A673 (cell line): ENCODE measurements around the gene PDGFD. TPM values are rescaled to one million over a fixed set of nuclear protein-coding genes. Genes with fewer than 3 reads are reported as not detected.

ENCODE experiments used
- BruUV-seq: library from RNA; stranded (reverse); fragments of 400-500 nt; replicated peaks from 2 replicates; lab custom pipeline; 2021; lab: Mats Ljungman, UMichigan
- CTCF ChIA-PET: fragments of 300-600 bp; sonication (Branson Sonifier 250); formaldehyde crosslinking; loops from one replicate; lab custom pipeline; 2022; ENCODE audit warnings: antibody characterized with exemption; lab: Charles Lee
- POLR2A ChIA-PET: fragments of 300-600 bp; sonication (Branson Sonifier 250); formaldehyde crosslinking; loops from one replicate; lab custom pipeline; 2022; ENCODE audit warnings: antibody characterized with exemption; ENCODE audit not compliant: low non-redundant PET; lab: Charles Lee
- DNase-seq: peaks from one replicate; pipeline ENCODE4 v3.0.0-alpha.2; 2015; ENCODE audit warnings: low spot score
- H3K27ac ChIP-seq: fragments of 200-600 bp; sonication (generic); 2 replicates; pipeline ENCODE4 v1.5.1; 2016; ENCODE audit warnings: mixed run types, low read depth, mild to moderate bottlenecking, mixed read lengths, antibody characterized with exemption, low read length; ENCODE audit not compliant: poor library complexity, severe bottlenecking
- H3K27me3 ChIP-seq: fragments of 200-600 bp; sonication (generic); replicated peaks from 2 replicates; pipeline ENCODE4 v1.6.1; 2017; ENCODE audit warnings: mixed run types, low read depth, mild to moderate bottlenecking, mixed read lengths, antibody characterized with exemption, low read length; ENCODE audit not compliant: insufficient read depth, poor library complexity
- H3K36me3 ChIP-seq: fragments of 200-600 bp; sonication (generic); 2 replicates; pipeline ENCODE4 v1.6.1; 2016; ENCODE audit warnings: mixed run types, mild to moderate bottlenecking, mixed read lengths, antibody characterized with exemption, low read length; ENCODE audit not compliant: insufficient read depth, poor library complexity, severe bottlenecking
- H3K4me1 ChIP-seq: fragments of 200-600 bp; sonication (generic); 2 replicates; pipeline ENCODE4 v1.6.1; 2017; ENCODE audit warnings: mixed run types, mild to moderate bottlenecking, mixed read lengths, antibody characterized with exemption, low read length; ENCODE audit not compliant: insufficient read depth, poor library complexity, severe bottlenecking
- H3K4me3 ChIP-seq: fragments of 200-600 bp; sonication (generic); 2 replicates; pipeline ENCODE4 v1.5.1; 2016; ENCODE audit warnings: low read depth, mixed run types, mild to moderate bottlenecking, mixed read lengths, low read length; ENCODE audit not compliant: poor library complexity, severe bottlenecking
- H3K9me3 ChIP-seq: fragments of 200-600 bp; sonication (generic); 2 replicates; pipeline ENCODE4 v1.6.1; 2016; ENCODE audit warnings: mixed run types, low read depth, mild to moderate bottlenecking, mixed read lengths, antibody characterized with exemption, low read length; ENCODE audit not compliant: poor library complexity, severe bottlenecking
- EZH2 ChIP-seq: fragments of 200-600 bp; sonication (generic); IDR thresholded peaks from 2 replicates; pipeline ENCODE4 v1.6.1; 2017; ENCODE audit warnings: borderline replicate concordance, low read depth, mild to moderate bottlenecking, mixed read lengths, antibody characterized with exemption, low read length; ENCODE audit not compliant: poor library complexity, severe bottlenecking
- intact Hi-C: fragments of 100-400 bp; cut with micrococcal nuclease; formaldehyde crosslinking; loops from one replicate; pipeline ENCODE4 v1.10.0; 2022; ENCODE audit not compliant: unreplicated experiment
- total RNA-seq: library from RNA; stranded (reverse); gene quantifications from 2 replicates; pipeline ENCODE4 v1.2.3, GENCODE V29; 2021
- TF ChIP-seq, protein P1 (sequence below): fragments of 300-800, 200-600 bp; sonication (generic); conservative IDR thresholded peaks from 2 replicates; pipeline ENCODE4 v1.5.1; 2017; ENCODE audit warnings: low read depth, mild to moderate bottlenecking, antibody characterized with exemption, low read length, moderate library complexity, mixed read lengths

The PDGFD gene
- total RNA-seq, 1 experiment from 2014 or later = 6.1 TPM

DNA sequence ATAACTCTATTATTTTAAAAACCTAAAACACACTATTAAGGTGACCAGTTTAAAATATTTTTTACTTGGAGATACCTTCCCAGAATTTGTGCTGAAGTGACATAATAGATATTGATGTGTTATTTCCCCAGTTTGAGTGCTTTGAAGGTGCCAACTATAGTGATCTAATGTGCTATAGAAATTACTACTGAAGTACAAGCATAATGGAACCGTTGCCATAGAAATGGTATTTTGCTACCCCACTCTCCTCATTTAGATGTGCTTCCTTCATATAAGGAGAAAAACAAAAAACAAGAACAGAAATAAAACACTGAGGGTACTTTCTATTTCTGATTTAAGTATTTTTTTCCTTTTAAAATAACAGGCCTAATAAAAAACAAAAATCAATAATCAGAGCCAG, 108.4 kb downstream of the PDGFD start:
- TF ChIP-seq EZH2 = no peak
- TF ChIP-seq, protein P1, sequence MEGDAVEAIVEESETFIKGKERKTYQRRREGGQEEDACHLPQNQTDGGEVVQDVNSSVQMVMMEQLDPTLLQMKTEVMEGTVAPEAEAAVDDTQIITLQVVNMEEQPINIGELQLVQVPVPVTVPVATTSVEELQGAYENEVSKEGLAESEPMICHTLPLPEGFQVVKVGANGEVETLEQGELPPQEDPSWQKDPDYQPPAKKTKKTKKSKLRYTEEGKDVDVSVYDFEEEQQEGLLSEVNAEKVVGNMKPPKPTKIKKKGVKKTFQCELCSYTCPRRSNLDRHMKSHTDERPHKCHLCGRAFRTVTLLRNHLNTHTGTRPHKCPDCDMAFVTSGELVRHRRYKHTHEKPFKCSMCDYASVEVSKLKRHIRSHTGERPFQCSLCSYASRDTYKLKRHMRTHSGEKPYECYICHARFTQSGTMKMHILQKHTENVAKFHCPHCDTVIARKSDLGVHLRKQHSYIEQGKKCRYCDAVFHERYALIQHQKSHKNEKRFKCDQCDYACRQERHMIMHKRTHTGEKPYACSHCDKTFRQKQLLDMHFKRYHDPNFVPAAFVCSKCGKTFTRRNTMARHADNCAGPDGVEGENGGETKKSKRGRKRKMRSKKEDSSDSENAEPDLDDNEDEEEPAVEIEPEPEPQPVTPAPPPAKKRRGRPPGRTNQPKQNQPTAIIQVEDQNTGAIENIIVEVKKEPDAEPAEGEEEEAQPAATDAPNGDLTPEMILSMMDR = no peak
- no peak for DNase-seq
- H3K27me3 ChIP-seq = no peaks in the 10 kb centered on the region
- no peaks in the 10 kb centered on the region for H3K36me3 ChIP-seq
- POLR2A ChIA-PET = no interaction called here
- CTCF ChIA-PET = no interaction called here
- no peak overlapping the region for H3K4me3 ChIP-seq
- BruUV-seq = no TSS peak
- H3K27ac ChIP-seq = no peak overlapping the region
- H3K4me1 ChIP-seq = no peaks in the 10 kb centered on the region
- intact Hi-C loops = no loop called here
- H3K9me3 ChIP-seq = no peaks in the 10 kb centered on the region

DNA sequence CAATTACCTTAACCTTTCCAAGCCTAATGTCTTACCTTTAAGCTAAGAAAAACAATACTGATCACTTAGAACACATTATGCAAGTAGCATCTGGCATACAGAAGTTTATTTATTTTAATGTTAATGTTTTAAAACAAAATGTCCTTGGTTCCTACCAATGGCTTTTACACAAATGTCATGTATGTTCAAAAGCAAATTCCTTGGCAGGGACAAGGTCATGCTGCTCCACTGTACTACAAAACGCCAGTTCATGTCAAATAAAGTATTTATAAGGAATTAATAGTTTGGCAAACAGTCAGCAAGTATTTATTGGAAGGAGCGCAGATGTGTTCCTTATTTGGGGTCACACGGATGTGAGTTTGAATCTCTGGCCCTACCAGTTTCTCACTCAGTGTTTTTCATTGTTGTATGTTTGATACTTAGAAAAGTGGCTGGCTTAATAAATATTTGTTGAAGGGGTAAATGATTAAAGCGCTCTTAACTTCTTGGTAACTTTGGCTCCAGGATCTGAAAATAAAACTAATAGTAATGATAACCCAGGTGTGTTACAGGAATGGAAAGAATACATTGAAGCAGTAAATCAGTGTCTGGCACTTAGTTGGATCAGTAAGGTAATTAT, 108.9 kb downstream of the PDGFD start:
- no peak for DNase-seq
- intact Hi-C loops = no loop called here
- no peaks in the 10 kb centered on the region for H3K4me1 ChIP-seq
- no TSS peak for BruUV-seq
- H3K36me3 ChIP-seq = no peaks in the 10 kb centered on the region
- H3K9me3 ChIP-seq = no peaks in the 10 kb centered on the region
- no peaks in the 10 kb centered on the region for H3K27me3 ChIP-seq
- TF ChIP-seq, protein P1 = no peak
- no peak for TF ChIP-seq EZH2
- H3K27ac ChIP-seq = no peak overlapping the region
- ChIA-PET CTCF (no interaction called here), POLR2A (no interaction called here)
- H3K4me3 ChIP-seq = no peak overlapping the region

DNA sequence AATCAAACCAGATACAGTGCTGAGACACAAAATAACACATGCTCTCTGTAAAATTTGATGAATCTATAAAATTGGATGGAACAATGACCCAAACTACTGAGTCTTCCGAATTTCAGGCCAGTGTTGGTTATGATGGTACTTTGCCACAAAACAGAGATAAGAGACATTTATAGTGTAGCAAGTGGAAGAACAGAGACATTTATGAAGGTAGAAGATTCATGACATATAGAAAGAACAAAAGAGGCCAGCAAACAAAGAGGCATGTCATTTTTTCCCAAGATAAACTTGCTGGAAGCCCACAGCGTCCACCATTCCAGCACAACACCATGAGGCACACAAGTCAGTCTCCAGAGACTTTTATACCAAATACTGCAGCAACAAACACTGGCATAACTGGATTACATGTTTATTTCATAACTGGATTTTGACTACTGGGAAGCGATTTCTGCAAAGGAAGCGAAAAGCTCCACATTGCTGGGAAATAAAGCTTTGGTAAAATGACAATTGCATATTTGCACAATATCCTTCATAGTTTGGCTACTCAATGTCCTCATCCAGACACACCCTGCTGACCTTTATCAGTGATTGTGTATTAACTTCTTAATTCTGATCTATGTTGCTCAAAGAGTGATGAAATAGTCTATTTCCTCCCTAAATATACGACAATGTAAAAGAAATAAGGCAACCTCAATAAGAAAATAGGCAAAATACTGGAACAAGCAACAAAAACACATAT, 110.0 kb downstream of the PDGFD start:
- no peak overlapping the region for H3K27ac ChIP-seq
- ChIA-PET POLR2A (no interaction called here), CTCF (no interaction called here)
- BruUV-seq = no TSS peak
- H3K4me1 ChIP-seq = no peaks in the 10 kb centered on the region
- intact Hi-C loops = no loop called here
- H3K9me3 ChIP-seq = no peaks in the 10 kb centered on the region
- H3K27me3 ChIP-seq = no peaks in the 10 kb centered on the region
- no peak overlapping the region for H3K4me3 ChIP-seq
- DNase-seq = no peak
- no peaks in the 10 kb centered on the region for H3K36me3 ChIP-seq
- TF ChIP-seq EZH2 = no peak
- TF ChIP-seq, protein P1 = no peak
